A172 (cell line): Measurements from ENCODE around the gene EXD3. TPM values are rescaled to one million over a fixed set of nuclear protein-coding genes. Genes with fewer than 3 reads are reported as not detected.

ENCODE experiments used
- DNase-seq: peaks from one replicate; pipeline ENCODE4 v3.0.0-alpha.2; 2015; ENCODE audit warnings: low spot score
- total RNA-seq: library from RNA; depleted of rRNA; stranded (reverse); fragments of >200 nt; shearing (Covaris generic); gene quantifications from 2 replicates; pipeline ENCODE4 v1.2.3, GENCODE V29; 2014

The EXD3 gene
- total RNA-seq, 1 experiment from 2014 or later: 3.4 TPM

DNA sequence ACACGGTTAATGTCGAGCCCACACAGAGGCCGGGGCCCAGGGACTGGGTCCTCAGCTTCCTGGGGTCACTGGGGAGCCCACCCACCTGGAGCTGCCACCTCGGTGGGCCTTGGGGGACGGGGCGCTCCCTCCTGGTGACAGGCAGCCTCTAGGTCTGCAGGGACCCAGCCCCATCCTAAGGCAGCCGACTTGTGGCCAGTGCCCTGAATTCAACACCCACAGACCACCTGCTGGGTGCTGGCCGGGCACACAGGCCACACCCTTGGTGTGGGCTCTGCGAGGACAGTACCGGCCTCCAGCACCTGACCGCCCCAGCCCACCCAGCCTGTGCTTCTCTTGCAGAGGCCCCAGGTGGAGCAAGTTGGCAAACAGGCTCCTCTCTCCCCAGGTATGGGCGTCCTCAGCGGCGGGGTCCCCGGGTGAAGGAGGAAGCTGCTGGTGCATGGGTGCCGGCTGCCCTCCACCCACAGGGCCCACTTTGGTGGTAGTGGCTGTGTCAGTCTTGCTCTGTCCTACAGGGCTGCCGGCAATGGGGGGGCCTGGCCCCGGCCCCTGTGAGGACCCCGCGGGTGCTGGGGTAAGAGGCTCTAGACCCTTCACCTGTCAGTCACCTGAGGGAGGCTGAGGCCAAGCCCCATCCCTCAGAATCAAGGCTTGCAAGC is 9.9 kb upstream of the EXD3 start:
- DNase-seq: no peak

DNA sequence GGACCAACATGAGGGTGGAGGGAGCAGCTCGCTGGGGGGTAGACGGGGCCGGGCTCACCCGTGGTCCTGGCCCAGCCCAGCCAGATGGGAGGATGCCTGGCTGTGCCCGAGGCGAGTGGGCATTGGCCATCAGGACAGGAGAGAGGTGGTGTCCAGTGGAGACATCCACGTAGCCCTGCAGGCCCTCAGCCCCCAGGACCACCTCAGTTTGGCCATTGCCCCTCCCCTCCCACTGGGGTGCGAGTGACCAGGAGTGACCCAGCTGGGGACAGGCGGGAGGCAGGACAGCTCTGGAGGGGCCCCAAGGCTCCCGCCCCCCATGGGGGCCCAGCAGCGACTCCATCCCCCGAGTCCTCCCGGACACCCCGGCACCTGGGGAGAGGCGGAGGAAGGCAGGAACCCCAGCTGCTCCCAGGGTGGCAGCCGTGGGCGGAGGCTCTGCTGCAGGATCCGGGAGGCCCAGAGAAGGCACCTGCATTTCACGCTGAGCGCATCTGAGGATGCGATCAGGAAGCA is 8.5 kb upstream of the EXD3 start:
- DNase-seq: no peak

DNA sequence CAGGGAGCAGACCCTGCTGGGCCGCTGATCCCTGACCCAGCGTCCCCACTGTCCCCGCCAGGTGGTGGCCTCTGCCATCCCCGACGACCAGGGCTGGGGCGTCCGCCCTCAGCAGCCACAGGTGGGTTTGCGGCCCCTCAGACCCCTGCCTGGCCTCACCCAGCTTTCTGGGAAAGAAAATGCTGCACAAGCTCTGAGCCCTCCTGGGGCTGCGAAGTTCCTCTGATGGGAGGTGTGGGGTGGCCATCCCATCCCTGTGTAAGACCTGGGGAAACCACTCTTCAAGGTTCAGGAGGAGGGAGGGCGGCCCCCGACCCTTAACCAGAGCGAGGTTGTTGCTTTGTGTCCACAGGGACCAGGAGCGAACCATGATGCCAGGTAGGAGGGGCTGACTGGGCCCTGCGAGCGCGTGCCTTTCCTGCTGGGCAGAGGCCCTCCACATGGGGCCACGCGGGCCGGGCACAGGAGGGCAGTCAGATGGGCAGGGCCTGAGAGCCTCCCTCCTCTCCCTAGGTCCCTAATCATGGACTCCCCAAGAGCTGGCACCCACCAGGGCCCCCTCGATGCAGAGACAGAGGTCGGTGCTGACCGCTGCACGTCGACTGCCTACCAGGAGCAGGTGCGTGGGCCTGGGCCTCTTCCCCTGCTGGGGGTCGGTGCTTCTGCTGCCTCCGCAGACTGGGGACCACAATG is 7.9 kb upstream of the EXD3 start:
- DNase-seq: no peak

DNA sequence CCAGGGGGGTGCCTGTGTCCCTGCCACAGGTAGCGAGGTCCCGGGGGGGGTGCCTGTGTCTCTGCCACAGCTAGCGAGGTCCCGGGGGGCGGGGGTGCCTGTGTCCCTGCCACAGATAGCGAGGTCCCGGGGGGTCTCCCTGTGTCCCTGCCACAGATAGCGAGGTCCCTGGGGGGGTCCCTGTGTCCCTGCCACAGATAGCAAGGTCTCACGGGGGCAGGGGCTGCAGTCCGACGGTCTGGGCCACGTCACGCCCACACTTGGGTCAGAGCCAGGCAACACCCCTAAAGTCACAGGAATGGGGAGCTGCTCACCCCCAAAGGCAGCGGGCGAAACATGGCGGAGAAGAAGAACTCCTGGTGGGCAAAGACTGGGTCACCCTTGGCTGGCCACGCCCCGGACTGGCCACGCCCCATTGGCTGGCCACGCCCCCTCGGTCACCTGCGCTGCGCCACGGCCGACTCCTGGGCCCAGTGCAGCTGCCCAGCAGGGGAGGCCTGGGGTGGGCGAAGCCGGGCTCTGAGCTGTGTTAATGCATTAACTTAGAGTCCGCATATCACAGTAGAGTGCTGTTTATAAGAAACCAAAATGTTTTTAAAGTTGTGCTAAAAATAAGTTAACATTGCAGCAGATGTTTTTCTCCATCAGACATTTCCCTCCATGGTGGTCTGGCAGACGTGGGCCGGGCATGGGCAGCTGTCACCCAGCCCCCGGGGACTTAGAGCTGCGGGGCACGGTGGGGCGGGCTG is 7.2 kb upstream of the EXD3 start:
- DNase-seq: no peak

DNA sequence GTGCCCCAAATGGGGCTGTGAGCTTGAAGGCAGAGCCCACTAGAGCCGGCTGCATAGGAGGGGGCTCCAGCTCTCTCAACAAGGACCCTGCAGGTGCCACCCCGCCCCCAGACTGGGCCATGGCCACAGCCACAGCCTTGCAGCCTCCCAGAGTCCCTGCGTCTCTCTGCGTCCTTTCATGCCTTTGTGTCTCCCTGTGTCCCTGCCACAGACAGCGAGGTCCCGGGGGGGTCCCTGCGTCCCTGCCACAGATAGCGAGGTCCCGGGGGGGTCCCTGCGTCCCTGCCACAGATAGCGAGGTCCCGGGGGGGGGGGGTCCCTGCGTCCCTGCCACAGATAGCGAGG is 6.6 kb upstream of the EXD3 start:
- no peak for DNase-seq

DNA sequence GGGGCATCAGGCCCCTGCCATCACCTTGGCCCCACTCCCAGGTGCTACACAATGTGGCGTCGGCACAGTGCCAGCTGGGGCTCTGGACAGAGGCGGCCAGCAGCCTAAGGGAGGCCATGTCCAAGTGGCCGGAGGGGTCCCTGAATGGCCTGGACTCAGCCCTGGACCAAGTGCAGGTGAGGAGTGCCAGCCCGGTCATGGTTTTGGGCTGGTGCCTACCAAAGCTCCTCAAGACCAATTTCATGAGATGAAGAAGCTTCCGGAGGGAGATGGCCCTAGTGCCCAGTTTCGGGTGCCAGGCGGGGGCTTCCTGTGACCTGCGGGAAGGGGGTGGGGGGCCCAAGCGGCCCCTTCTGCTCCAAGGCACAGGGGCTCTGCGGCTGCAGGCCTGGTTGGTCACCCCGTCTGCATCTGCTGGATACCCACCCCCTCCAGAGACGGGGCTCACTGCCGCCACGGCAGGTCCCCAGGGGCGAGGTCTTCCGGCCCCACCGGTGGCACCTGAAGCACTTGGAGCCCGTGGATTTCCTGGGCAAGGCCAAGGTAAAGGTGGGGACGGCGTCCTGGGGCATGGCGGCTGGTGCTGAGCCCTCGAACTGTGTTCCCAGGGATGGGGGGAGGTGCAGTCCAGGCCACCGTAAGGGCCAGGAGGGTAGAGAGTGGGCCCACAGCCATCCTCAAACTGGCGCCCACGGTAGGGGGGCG is 6.0 kb upstream of the EXD3 start:
- no peak for DNase-seq

DNA sequence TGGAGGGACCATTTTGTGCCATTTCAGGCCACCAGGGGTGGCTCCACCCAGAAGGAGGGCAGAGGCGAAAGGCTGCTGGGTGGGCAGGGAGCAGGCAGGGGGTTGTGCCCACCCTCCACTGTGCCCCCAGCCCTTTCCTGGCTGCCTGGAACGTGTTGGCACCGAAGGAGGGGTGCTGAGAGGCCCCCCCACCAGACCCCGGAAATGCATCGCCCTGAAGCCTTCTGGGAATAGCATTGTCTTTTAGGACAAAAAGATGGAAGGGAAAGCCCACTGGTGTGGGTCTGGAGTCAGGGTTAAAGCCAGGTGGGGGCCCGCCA is 5.3 kb upstream of the EXD3 start:
- DNase-seq: no peak

DNA sequence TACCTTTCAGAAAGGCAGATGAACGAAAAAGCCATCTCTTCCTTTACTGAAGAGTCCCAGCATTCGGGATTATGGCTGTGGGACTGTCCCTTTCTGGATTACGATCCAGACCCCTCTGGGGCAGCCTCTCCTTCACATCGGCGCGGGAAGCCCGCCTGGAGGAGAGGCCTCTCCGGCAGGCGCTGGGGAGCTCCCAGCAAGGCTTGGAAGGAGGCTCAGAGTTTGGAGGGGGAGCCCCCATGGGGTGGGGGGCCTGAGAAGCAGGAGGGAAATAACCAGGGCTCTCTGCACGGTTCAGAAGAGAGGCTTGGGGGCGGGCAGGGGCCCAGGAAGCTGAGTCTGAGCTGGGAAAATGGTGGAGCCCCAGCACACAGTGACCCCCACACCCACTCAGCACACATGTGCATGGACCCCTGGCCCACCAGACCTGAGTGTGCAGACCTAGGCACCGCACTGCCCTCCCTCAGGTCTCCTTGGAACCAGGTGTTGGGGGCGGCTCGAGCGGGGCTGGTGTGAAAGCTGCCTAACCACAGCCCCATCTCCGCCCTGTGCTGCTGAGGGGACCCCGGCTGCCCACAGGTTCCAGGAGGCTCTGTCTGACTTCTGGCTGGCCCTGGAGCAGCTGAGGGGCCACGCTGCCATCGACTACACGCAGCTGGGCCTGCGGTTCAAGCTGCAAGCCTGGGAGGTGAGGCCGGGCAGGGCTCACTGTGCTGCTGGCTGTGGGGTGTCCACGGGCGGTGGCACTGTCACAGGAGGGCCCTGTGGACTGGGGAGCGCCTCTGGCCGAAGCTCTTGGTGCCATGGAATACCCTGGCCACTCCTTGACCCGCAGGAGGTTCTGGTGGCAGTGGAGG is 4.7 kb upstream of the EXD3 start:
- DNase-seq: no peak

DNA sequence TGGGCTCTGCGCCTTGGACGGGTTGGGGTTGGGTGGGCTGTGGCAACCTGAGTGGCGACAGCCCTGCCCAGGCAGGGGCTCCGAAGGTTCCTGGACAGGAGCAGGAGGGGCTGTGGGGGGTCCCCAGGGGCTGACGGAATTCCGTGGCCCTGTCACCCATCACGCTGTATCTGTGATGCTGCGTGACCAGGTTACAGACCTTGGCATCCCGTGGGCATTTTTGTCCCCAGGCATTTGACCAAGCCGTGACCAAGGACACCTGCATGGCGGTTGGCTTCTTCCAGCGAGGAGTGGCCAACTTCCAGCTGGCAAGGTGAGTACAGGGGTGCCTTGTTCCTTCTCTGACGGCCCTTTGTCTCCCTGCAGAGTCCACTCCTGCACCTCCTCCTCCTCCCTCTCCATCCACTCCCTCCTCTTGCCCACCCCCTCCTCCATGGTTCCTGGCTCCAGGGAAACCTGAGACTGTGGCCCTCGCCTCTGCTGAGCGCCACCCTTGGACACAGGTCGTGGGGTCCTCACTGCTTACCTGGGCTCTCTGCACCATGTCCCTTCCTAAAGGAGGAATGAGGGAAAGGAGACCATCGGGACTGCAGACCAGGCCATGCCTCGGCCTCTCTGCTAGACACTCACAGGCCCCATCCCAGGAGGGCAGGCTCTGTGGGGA is 3.2 kb upstream of the EXD3 start:
- no peak for DNase-seq

DNA sequence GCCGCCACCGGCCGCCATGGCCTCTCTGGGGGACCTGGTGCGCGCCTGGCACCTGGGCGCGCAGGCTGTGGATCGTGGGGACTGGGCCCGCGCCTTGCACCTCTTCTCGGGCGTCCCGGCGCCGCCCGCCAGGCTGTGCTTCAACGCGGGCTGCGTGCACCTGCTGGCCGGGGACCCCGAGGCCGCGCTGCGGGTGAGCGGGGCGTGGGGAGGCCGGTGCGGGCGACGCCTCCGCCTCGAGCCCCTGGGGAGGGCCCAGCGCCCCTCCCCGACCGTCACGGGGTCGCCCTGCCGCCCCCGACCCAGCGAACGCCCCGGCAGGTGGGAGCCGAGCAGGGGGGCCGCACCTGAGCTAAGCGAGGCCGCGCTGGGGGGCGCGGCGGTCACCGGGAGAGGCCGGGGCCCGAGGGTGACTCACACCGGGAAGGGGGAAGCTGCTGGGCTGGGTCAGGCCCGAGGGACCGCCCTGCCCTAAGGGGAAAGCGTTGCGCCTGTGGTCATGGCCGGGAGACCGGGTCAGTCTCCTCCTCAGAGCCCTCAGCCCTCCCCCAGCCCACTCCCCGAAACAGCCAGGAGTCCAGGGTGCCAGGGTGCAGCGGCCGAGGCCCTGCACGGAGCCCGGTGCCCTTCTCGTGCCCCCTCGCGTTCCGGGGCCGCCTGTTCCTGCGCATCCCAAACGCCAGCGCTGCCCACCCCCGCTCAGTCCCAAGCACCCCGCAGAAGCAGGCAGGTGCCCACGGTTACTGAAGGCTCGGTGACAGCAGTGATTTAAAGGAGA is 741 bp upstream of the EXD3 start:
- peak; percentile 45 for DNase-seq

DNA sequence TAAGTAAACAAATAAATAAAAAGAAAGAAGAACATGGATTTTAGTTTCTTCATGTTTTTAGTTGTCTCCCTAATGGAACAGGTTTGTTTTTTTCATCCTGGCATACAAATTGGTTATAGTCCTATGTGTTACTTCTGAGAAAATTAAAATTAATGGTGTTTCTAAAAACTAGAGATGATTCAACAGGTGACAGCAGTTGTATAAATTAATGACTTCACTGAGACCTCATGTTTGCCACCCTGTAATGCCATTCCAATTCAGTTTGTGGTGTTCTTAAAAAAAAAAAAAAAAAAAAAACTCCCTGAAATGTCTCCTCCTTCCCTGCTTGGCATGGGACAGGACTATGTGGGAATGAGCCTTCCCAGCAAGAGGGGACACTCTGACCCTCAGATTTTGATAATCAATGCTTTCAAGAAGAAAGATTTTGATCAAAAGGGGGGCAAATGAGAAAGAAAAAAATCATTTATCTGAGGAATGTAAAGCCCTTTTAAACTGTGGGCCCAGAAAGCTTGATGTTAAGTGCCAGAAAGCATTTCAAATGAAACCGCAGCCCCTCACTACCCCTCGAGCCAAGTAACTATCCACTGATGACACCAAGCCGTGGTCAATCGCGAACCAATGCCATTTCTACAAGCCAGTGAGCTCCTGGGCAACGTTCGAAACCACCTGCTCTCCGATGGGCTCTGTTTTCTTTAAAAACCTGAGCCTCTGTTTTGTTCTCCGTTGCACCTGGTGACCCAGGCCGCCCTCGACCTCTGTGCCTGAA is 941 bp downstream of the EXD3 start:
- DNase-seq: no peak

DNA sequence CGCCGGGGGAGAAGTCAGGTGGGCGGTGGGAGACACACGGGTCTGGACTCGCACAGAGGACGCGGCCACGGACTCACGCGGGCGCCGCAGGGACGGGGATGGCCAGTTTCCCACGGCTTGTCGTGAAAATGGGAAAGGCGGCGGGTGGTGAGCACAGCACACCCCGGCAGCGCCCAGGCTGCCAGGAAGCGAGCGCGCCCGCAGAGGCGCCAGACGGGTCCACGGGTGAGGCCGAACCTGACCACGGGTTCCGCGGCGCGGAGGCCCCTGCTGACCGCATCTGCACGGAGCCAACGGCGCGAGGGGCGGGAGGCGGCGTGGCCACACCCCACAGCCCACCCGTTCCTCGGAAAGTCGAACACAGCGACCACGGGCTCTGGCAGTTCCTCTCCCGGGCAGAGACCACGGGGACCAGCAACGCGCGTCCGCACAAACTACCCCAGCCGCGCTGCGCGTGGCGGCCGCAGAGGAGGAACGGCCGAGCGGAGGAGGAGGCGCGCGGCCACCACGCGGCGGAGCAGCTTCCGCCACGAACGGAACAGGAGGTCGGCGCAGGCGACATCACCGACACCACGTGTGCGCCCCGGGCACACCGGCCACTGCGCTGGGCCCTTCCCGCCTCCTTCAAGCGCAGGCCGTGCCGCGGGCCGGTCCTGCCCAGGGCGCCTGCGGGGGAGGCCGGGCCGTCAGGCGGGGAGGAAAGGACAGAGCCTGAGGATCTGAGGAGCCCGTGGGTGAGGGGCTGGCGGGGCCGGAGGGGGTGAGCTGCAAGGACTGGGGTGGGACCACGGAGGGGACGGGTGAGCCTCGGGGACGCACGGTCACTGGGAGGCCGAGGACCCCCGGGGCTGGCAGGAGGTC is 5.6 kb downstream of the EXD3 start:
- DNase-seq: no peak

DNA sequence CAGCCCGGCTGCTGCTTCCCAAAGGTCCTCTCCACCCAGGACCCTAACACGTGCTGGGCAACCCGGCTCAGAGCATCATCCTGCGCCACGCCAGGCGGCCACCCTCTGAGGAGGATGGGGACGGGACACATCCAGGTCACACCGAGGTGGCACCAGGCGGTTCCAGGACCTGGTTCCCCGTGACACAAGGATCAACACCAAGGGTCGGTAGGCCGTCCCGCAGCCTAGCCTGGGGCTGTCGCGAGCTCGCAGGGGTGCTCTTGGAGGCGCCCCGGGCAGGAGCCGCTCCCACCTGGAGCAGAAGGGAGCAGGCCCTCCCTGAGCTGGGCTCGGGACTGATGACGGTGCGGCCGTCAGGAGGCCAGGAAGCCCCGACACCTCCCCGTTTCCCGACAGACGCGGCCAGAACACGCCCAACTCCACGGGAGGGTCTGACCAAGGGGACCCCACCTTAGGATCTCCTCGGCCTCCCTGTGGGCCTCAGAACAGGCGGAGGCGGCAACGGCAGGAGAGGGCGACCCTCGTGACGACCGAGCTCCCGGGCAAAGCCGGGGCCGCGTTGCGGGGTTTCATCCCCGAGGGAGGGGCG is 6.3 kb downstream of the EXD3 start:
- no peak for DNase-seq

DNA sequence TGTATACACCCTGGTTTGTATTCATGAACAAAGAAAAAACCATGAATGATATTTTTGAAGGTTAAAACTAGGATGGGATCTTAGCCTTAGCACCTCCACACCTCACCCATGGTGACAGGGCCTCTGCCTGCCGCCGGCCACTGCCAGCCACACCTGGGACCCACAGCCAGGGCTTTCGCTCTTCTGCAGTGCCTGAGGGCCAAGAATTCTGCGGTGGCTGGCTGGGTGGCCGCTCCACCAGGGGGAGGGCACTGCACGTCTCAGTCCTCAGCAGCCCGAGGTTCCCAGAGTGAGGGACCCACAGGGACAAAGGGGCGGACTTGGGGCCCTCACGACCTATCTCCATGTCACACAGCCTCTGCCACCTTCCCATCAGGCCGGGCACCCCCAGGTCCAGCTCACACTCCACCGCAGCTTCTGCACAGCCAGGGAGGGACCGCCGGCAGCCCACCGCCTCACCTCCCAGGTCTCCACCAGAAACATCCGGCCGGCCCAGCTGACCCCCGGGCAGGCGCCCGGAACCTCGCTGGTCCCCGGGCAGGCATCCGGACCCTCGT is 6.9 kb downstream of the EXD3 start:
- no peak for DNase-seq

DNA sequence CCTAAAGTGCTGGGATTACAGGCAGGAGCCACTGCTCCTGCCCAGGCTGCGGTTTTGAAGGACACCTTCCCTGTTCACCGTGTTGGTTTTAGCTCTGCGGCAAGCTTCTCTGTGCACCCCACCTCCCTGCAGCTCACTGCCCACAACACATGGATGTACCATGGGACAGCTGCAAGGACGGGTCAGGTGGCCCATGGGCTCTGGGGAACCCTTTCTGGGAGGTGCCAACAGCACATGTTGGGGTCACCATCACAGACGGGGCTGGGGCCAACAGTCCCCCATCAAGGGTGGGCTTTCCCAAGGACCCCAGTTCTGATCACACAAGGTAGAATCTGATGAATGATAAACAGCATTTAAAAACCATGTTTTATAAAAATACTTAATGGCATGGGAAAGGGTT is 7.5 kb downstream of the EXD3 start:
- no peak for DNase-seq

DNA sequence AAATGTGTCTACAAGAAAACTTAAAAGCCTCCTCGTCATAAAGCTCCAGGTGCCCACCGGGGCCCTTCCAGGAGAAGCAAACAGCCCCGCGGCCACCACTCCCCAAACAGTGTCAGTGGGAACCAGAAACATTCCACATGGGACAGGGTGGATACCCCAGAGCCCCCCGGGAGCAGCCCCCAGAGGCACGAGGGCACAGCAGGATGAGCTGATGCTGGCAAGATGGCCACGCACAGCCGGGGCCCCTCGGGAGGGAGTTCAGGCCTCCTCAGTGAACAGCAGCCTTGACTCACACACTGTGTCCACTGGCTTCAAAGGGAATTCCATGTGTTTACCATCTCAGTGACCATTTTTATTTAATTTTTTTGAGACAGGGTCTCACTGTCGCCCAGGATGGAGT is 10.5 kb downstream of the EXD3 start:
- DNase-seq: no peak

DNA sequence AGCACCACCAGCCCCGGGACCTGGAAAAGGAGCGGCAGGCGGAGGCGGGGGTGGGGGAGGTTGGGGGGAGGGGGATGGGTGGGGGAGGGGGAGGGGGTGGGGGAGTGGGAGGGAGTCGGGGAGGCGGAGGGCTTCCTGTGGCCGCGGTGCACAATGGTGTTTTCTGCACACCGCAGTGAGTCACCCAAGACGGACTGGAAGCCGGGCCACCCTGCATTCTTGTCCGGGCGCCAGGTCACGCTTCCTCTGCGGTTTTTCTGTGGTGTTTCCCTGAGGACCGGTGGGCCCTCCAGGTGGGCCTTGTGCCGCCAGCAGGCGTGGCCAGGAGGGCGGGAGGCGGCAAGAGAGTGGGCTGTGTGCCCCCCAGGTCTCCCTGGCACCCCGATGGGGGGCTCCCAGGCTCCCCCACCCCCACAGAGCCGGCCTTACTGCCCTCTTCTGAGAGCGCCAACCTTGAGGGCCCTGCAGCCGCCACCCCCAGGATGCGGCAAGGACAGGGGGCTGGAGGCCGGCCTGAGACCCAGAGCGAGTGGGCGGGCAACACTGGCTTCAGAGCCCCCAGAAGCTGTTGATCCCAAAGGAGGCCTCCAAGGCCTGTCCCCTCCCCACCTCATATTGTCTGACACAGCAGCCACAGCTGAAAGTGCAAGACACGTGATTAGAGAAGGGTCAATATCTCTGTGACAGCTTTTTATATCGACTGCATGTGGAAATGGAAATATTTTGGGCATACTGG is 11.1 kb downstream of the EXD3 start:
- peak; percentile 96 for DNase-seq
